Measurements from ENCODE around the gene MAP3K5. TPM values are rescaled to one million over a fixed set of nuclear protein-coding genes. Genes with fewer than 3 reads are reported as not detected.

The MAP3K5 gene
- total RNA-seq, 2 donors from 2014 or later: 65.7 to 98.4 TPM

- intact Hi-C loops (cut with DNase I): loop anchor here (10.0 kb wide), 1 partner anchor 222 kb away; no protein-coding TSS in a partner anchor
- Histone ChIP-seq H3K27ac (no peak overlapping the region), H3K4me1 (replicated peaks) (no peaks in the 10 kb centered on the region), H3K9me3 (no peaks in the 10 kb centered on the region), H3K36me3 (no peaks in the 10 kb centered on the region), H3K4me3 (no peak overlapping the region), H3K27me3 (replicated peaks; ENCODE audit: insufficient read depth) (no peaks in the 10 kb centered on the region)
- no peak for DNase-seq (ENCODE audit: low spot score)
- 84% methylated on average over 1 of the region's 1 CpG for whole genome bisulfite sequencing
- TF ChIP-seq POLR2AphosphoS5 (IDR thresholded peaks at IDR 0.05): no peak
- TF ChIP-seq CTCF (IDR thresholded peaks at IDR 0.05): no peak
- no peak for TF ChIP-seq POLR2A (IDR thresholded peaks at IDR 0.05)
Observed at GRCh38 chr6:136546331-136546730, 245.9 kb downstream of the MAP3K5 start.

GRCh38 chr6:136544326-136544725, 248.0 kb downstream of the MAP3K5 start:
- no peak overlapping the region for H3K27ac ChIP-seq
- H3K4me3 ChIP-seq: no peak overlapping the region
- no peaks in the 10 kb centered on the region for H3K27me3 ChIP-seq (replicated peaks; ENCODE audit: insufficient read depth)
- DNase-seq (ENCODE audit: low spot score): no peak
- no peaks in the 10 kb centered on the region for H3K36me3 ChIP-seq
- intact Hi-C loops (cut with DNase I): loop anchor here (10.0 kb wide), 1 partner anchor 220 kb away; no protein-coding TSS in a partner anchor
- no peaks in the 10 kb centered on the region for H3K9me3 ChIP-seq
- TF ChIP-seq CTCF (IDR thresholded peaks at IDR 0.05): no peak
- no peak for TF ChIP-seq POLR2A (IDR thresholded peaks at IDR 0.05)
- TF ChIP-seq POLR2AphosphoS5 (IDR thresholded peaks at IDR 0.05): no peak
- H3K4me1 ChIP-seq (replicated peaks): no peaks in the 10 kb centered on the region
- 23% methylated on average over 1 of the region's 1 CpG for WGBS

DNA sequence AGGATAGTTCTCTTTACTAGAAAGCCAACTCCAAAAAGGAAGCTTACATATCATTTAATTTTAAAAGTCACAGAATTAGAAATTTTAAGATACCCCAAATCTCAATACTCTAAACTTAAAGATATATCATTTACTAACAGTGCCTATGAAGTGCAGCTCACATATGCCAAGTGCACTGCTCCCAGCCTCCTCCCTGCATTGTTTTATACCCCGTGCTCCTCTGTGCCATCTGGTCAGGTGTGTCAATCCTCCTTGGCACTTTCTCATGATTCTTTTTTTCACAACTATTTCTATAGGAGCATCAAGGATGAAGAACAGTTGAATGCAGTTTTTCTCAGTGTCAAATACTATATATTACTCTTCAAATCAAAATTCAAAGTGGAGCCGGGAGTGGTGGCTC, 250.9 kb downstream of the MAP3K5 start:
- Histone ChIP-seq H3K36me3 (no peaks in the 10 kb centered on the region), H3K27ac (no peak overlapping the region), H3K4me1 (replicated peaks) (no peaks in the 10 kb centered on the region), H3K4me3 (no peak overlapping the region), H3K9me3 (no peaks in the 10 kb centered on the region), H3K27me3 (replicated peaks; ENCODE audit: insufficient read depth) (no peaks in the 10 kb centered on the region)
- intact Hi-C loops (cut with DNase I): loop anchor here (10.0 kb wide), 1 partner anchor 217 kb away; no protein-coding TSS in a partner anchor
- 79% methylated on average over 2 of the region's 2 CpGs for WGBS
- DNase-seq (ENCODE audit: low spot score): no peak
- TF ChIP-seq POLR2A (IDR thresholded peaks at IDR 0.05): no peak
- no peak for TF ChIP-seq POLR2AphosphoS5 (IDR thresholded peaks at IDR 0.05)
- no peak for TF ChIP-seq CTCF (IDR thresholded peaks at IDR 0.05)

GRCh38 chr6:136539967-136540652, 252.2 kb downstream of the MAP3K5 start:
- TF ChIP-seq POLR2AphosphoS5 (IDR thresholded peaks at IDR 0.05) (no peak), POLR2A (IDR thresholded peaks at IDR 0.05) (no peak), CTCF (IDR thresholded peaks at IDR 0.05) (no peak)
- DNase-seq (ENCODE audit: low spot score): no peak
- Histone ChIP-seq H3K27me3 (replicated peaks; ENCODE audit: insufficient read depth) (no peaks in the 10 kb centered on the region), H3K9me3 (no peaks in the 10 kb centered on the region), H3K4me3 (no peak overlapping the region), H3K27ac (no peak overlapping the region), H3K36me3 (no peaks in the 10 kb centered on the region), H3K4me1 (replicated peaks) (no peaks in the 10 kb centered on the region)
- 76% methylated on average over 6 of the region's 6 CpGs for WGBS
- intact Hi-C loops (cut with DNase I): loop anchor here (10.0 kb wide), 1 partner anchor 215 kb away; no protein-coding TSS in a partner anchor

- DNase-seq (ENCODE audit: low spot score): no peak
- 75% methylated on average over 4 of the region's 4 CpGs for WGBS
- intact Hi-C loops (cut with DNase I): no loop called here
Observed at GRCh38 chr6:136538836-136539235, 253.4 kb downstream of the MAP3K5 start.

More at GRCh38 chr6:136538836-136539235, 253.4 kb downstream of the MAP3K5 start:
- H3K4me3 ChIP-seq: no peak overlapping the region
- no peaks in the 10 kb centered on the region for H3K36me3 ChIP-seq
- H3K27ac ChIP-seq: no peak overlapping the region
- H3K9me3 ChIP-seq: no peaks in the 10 kb centered on the region
- no peak for TF ChIP-seq POLR2A (IDR thresholded peaks at IDR 0.05)
- TF ChIP-seq POLR2AphosphoS5 (IDR thresholded peaks at IDR 0.05): no peak
- H3K27me3 ChIP-seq (replicated peaks; ENCODE audit: insufficient read depth): no peaks in the 10 kb centered on the region
- H3K4me1 ChIP-seq (replicated peaks): no peaks in the 10 kb centered on the region
